Neural cell (in vitro differentiated cells): ENCODE data around the gene CALHM2. TPM values are rescaled to one million over a fixed set of nuclear protein-coding genes. Genes with fewer than 3 reads are reported as not detected.

ENCODE experiments used
- H2AFZ ChIP-seq: fragments of 200-600, 300-800 bp; sonication (generic), shearing (Covaris generic); 2 replicates; pipeline ENCODE4 v1.6.0; 2014; ENCODE audit warnings: low read depth, mild to moderate bottlenecking, antibody characterized with exemption, low read length, moderate library complexity
- H3F3A ChIP-seq: fragments of 200-600 bp; shearing (Covaris generic); 2 replicates; pipeline ENCODE4 v1.6.1; 2016; ENCODE audit warnings: mild to moderate bottlenecking, moderate library complexity, mixed read lengths, antibody characterized with exemption, low read length; ENCODE audit not compliant: insufficient read depth, poor library complexity, severe bottlenecking
- H3K27ac ChIP-seq: fragments of 200-600, 300-800 bp; sonication (generic), shearing (Covaris generic); 2 replicates; pipeline ENCODE4 v1.5.1; 2014; ENCODE audit warnings: mild to moderate bottlenecking, low read length, moderate library complexity
- H3K27me3 ChIP-seq: fragments of 300-800, 200-600 bp; sonication (generic), shearing (Covaris generic); 2 replicates; pipeline ENCODE4 v1.6.0; 2014; ENCODE audit warnings: mild to moderate bottlenecking, low read depth, low read length, moderate library complexity; ENCODE audit not compliant: insufficient read depth
- H3K36me3 ChIP-seq: fragments of 300-800, 200-600 bp; sonication (generic), shearing (Covaris generic); 2 replicates; pipeline ENCODE4 v1.5.1; 2014; ENCODE audit warnings: mild to moderate bottlenecking, antibody characterized with exemption, low read length, moderate library complexity; ENCODE audit not compliant: insufficient read depth
- H3K4me2 ChIP-seq: fragments of 300-800, 200-600 bp; sonication (generic), shearing (Covaris generic); 2 replicates; pipeline ENCODE4 v1.6.0; 2014; ENCODE audit warnings: mild to moderate bottlenecking, low read length
- H3K4me3 ChIP-seq: fragments of 300-800, 200-600 bp; sonication (generic), shearing (Covaris generic); 2 replicates; pipeline ENCODE4 v1.5.1; 2014; ENCODE audit warnings: mild to moderate bottlenecking, low read length, moderate library complexity
- H3K79me2 ChIP-seq: fragments of 200-600 bp; shearing (Covaris generic); replicated peaks from 2 replicates; pipeline ENCODE4 v1.6.0; 2014; ENCODE audit warnings: mild to moderate bottlenecking, low read length, moderate library complexity; ENCODE audit not compliant: insufficient read depth
- H3K9ac ChIP-seq: fragments of 300-800, 200-600 bp; sonication (generic), shearing (Covaris generic); 2 replicates; pipeline ENCODE4 v1.6.1; 2016; ENCODE audit warnings: mild to moderate bottlenecking, low read length, mixed read lengths
- H3K9me2 ChIP-seq: fragments of 200-600 bp; shearing (Covaris generic); 2 replicates; pipeline ENCODE4 v1.6.1; 2016; ENCODE audit warnings: mild to moderate bottlenecking, low read length, mixed read lengths; ENCODE audit not compliant: insufficient read depth
- H3K9me3 ChIP-seq: fragments of 200-600, 300-800 bp; sonication (generic), shearing (Covaris generic); 2 replicates; pipeline ENCODE4 v1.6.1; 2016; ENCODE audit warnings: mild to moderate bottlenecking, mixed run types, low read length, moderate library complexity, mixed read lengths
- H4K20me1 ChIP-seq: fragments of 200-600 bp; shearing (Covaris generic); 2 replicates; pipeline ENCODE4 v1.6.1; 2016; ENCODE audit warnings: mild to moderate bottlenecking, mixed run types; ENCODE audit not compliant: insufficient read depth
- CTCF ChIP-seq: fragments of 450-650 bp; IDR thresholded peaks from 2 replicates; pipeline ENCODE4 v1.5.1; 2014; ENCODE audit warnings: antibody characterized with exemption, mild to moderate bottlenecking, moderate library complexity; ENCODE audit not compliant: poor library complexity, severe bottlenecking
- EP300 ChIP-seq: fragments of 450-650 bp; conservative IDR thresholded peaks from 2 replicates; pipeline ENCODE4 v1.6.1; 2014; ENCODE audit warnings: antibody characterized with exemption, mild to moderate bottlenecking, moderate library complexity; ENCODE audit not compliant: poor library complexity, severe bottlenecking
- EZH2 ChIP-seq: fragments of 200-600, 300-800 bp; shearing (Covaris generic), sonication (generic); IDR thresholded peaks from 2 replicates; pipeline ENCODE4 v1.6.1; 2014; ENCODE audit warnings: antibody characterized with exemption, low read length, borderline replicate concordance, mild to moderate bottlenecking; ENCODE audit not compliant: insufficient read depth, poor library complexity, severe bottlenecking
- MXI1 ChIP-seq: fragments of 450-650 bp; conservative IDR thresholded peaks from 2 replicates; pipeline ENCODE4 v1.6.1; 2014; ENCODE audit warnings: antibody characterized with exemption, mild to moderate bottlenecking; ENCODE audit not compliant: poor library complexity, severe bottlenecking
- POLR2AphosphoS5 ChIP-seq: IDR thresholded peaks from 2 replicates; pipeline ENCODE4 v1.6.1; 2012
- RAD21 ChIP-seq: fragments of 450-650 bp; conservative IDR thresholded peaks from 2 replicates; pipeline ENCODE4 v1.6.1; 2014; ENCODE audit warnings: antibody characterized with exemption, mild to moderate bottlenecking, moderate library complexity
- REST ChIP-seq: IDR thresholded peaks from 2 replicates; pipeline ENCODE4 v1.6.1; 2012; ENCODE audit warnings: borderline replicate concordance
- SMC3 ChIP-seq: fragments of 450-650 bp; conservative IDR thresholded peaks from 2 replicates; pipeline ENCODE4 v1.6.1; 2014; ENCODE audit warnings: antibody characterized with exemption, mild to moderate bottlenecking, moderate library complexity; ENCODE audit not compliant: poor library complexity
- TAF1 ChIP-seq: IDR thresholded peaks from 2 replicates; pipeline ENCODE4 v1.6.1; 2012; ENCODE audit warnings: low read depth
- polyA plus RNA-seq: library from polyadenylated mRNA; depleted of rRNA; stranded (reverse); fragments of >200 nt; gene quantifications from 2 replicates; pipeline ENCODE4 v1.2.3, GENCODE V29; 2014

Gene CALHM2
- polyA plus RNA-seq, 1 donor from 2014 or later, result not detected

GRCh38 chr10:103441611-103442010 lies 10.6 kb downstream of the CALHM2 start:
- H3K27ac ChIP-seq, result no peak overlapping the region
- TF ChIP-seq EZH2, result no peak
- no peak for TF ChIP-seq CTCF
- TF ChIP-seq POLR2AphosphoS5, result no peak
- TF ChIP-seq EP300, result no peak
- TF ChIP-seq RAD21, result no peak
- TF ChIP-seq SMC3, result no peak
- no peak for TF ChIP-seq REST
- TF ChIP-seq MXI1, result no peak
- TF ChIP-seq TAF1, result no peak
- H4K20me1 ChIP-seq, result no peaks in the 10 kb centered on the region
- H3K79me2 ChIP-seq, result no peaks in the 10 kb centered on the region
- H3K9me2 ChIP-seq, result no peaks in the 10 kb centered on the region
- no peaks in the 10 kb centered on the region for H3K27me3 ChIP-seq
- no peaks in the 10 kb centered on the region for H3F3A ChIP-seq
- H3K36me3 ChIP-seq, result peaks cover 7% of the 10 kb centered on the region
- no peak overlapping the region for H3K4me3 ChIP-seq
- no peaks in the 10 kb centered on the region for H3K9me3 ChIP-seq
- H2AFZ ChIP-seq, result no peak overlapping the region
- no peak overlapping the region for H3K9ac ChIP-seq
- no peak overlapping the region for H3K4me2 ChIP-seq

- no peaks in the 10 kb centered on the region for H3K27me3 ChIP-seq
- no peak overlapping the region for H3K9ac ChIP-seq
- H2AFZ ChIP-seq, result no peak overlapping the region
- H3K4me2 ChIP-seq, result no peak overlapping the region
- no peaks in the 10 kb centered on the region for H4K20me1 ChIP-seq
- H3K27ac ChIP-seq, result no peak overlapping the region
- H3K9me2 ChIP-seq, result no peaks in the 10 kb centered on the region
- peaks cover 7% of the 10 kb centered on the region for H3K36me3 ChIP-seq
- no peak for TF ChIP-seq POLR2AphosphoS5
- TF ChIP-seq CTCF, result no peak
- TF ChIP-seq EZH2, result no peak
- no peak for TF ChIP-seq TAF1
- TF ChIP-seq RAD21, result no peak
- TF ChIP-seq SMC3, result no peak
- TF ChIP-seq REST, result no peak
- TF ChIP-seq EP300, result no peak
- H3K4me3 ChIP-seq, result no peak overlapping the region
- no peaks in the 10 kb centered on the region for H3K9me3 ChIP-seq
- H3F3A ChIP-seq, result no peaks in the 10 kb centered on the region
- H3K79me2 ChIP-seq, result no peaks in the 10 kb centered on the region
Measured at GRCh38 chr10:103441206-103441605, 11.0 kb downstream of the CALHM2 start.
